Activated T-helper 17 cell treated with anti-CD3 and anti-CD28 coated beads, Interleukin-2, amount 50 U/mL, for 72 hours (primary cell): ENCODE data around the gene NPHP4. TPM values are rescaled to one million over a fixed set of nuclear protein-coding genes. Genes with fewer than 3 reads are reported as not detected.

Experiments used
- ATAC-seq: fragments of 150-1000 bp; cut with Tn5 transposase; replicated peaks from 2 replicates; pipeline ENCODE4 v1.10.0; 2021; ENCODE audit warnings: mild to moderate bottlenecking, moderate library complexity
- H3K27ac Mint-ChIP-seq: one replicate; pipeline ENCODE4 v1.8.0; 2022; ENCODE audit warnings: mixed read lengths
- H3K27me3 Mint-ChIP-seq: one replicate; pipeline ENCODE4 v1.8.0; 2022; ENCODE audit warnings: mixed read lengths
- H3K36me3 Mint-ChIP-seq: one replicate; pipeline ENCODE4 v1.8.0; 2022; ENCODE audit warnings: low read depth, mild to moderate bottlenecking, mixed read lengths
- H3K4me1 Mint-ChIP-seq: one replicate; pipeline ENCODE4 v1.8.0; 2022; ENCODE audit warnings: mixed read lengths
- H3K4me3 Mint-ChIP-seq: one replicate; pipeline ENCODE4 v1.8.0; 2022; ENCODE audit warnings: mild to moderate bottlenecking, mixed read lengths
- H3K9me3 Mint-ChIP-seq: one replicate; pipeline ENCODE4 v1.8.0; 2022; ENCODE audit warnings: mixed read lengths
- total RNA-seq, 2 donors: library from RNA; stranded (reverse); gene quantifications; one replicate each; pipeline ENCODE4 v1.2.3, GENCODE V29; 2022

NPHP4 gene
- total RNA-seq, 2 donors from 2014 or later, result 21.5 to 35.7 TPM

- Mint-ChIP-seq H3K27me3 (peaks cover 6% of the 10 kb centered on the region), H3K36me3 (no peaks in the 10 kb centered on the region), H3K27ac (no peak overlapping the region), H3K9me3 (peaks cover 6% of the 10 kb centered on the region), H3K4me1 (peaks cover 5% of the 10 kb centered on the region), H3K4me3 (no peak overlapping the region)
- ATAC-seq, result no peak
Observed at GRCh38 chr1:5827516-5827915, 164.7 kb downstream of the NPHP4 start.

- Mint-ChIP-seq H3K9me3 (peaks cover 6% of the 10 kb centered on the region), H3K36me3 (no peaks in the 10 kb centered on the region), H3K27me3 (peaks cover 6% of the 10 kb centered on the region), H3K27ac (no peak overlapping the region), H3K4me3 (no peak overlapping the region), H3K4me1 (peaks cover 5% of the 10 kb centered on the region)
- no peak for ATAC-seq
Observed at GRCh38 chr1:5826601-5827000, 165.6 kb downstream of the NPHP4 start.

- no peak for ATAC-seq
- Mint-ChIP-seq H3K9me3 (no peaks in the 10 kb centered on the region), H3K27me3 (peaks cover 7% of the 10 kb centered on the region), H3K4me1 (no peaks in the 10 kb centered on the region), H3K4me3 (no peak overlapping the region), H3K36me3 (no peaks in the 10 kb centered on the region), H3K27ac (no peak overlapping the region)
Observed at GRCh38 chr1:5822726-5823125, 169.5 kb downstream of the NPHP4 start.

GRCh38 chr1:5822266-5822665 lies 170.0 kb downstream of the NPHP4 start:
- no peaks in the 10 kb centered on the region for H3K36me3 Mint-ChIP-seq
- H3K4me3 Mint-ChIP-seq, result no peak overlapping the region
- H3K27ac Mint-ChIP-seq, result no peak overlapping the region
- no peaks in the 10 kb centered on the region for H3K9me3 Mint-ChIP-seq
- H3K27me3 Mint-ChIP-seq, result peaks cover 9% of the 10 kb centered on the region
- no peak for ATAC-seq
- no peaks in the 10 kb centered on the region for H3K4me1 Mint-ChIP-seq

GRCh38 chr1:5821540-5822176 lies 170.6 kb downstream of the NPHP4 start:
- Mint-ChIP-seq H3K27me3 (peaks cover 12% of the 10 kb centered on the region), H3K9me3 (no peaks in the 10 kb centered on the region), H3K4me1 (no peaks in the 10 kb centered on the region), H3K27ac (no peak overlapping the region), H3K4me3 (no peak overlapping the region), H3K36me3 (no peaks in the 10 kb centered on the region)
- ATAC-seq, result no peak

GRCh38 chr1:5820026-5820421 lies 172.2 kb downstream of the NPHP4 start:
- peaks cover 20% of the 10 kb centered on the region for H3K27me3 Mint-ChIP-seq
- H3K27ac Mint-ChIP-seq, result no peak overlapping the region
- no peak for ATAC-seq
- H3K4me3 Mint-ChIP-seq, result no peak overlapping the region
- peaks cover 5% of the 10 kb centered on the region for H3K4me1 Mint-ChIP-seq
- H3K36me3 Mint-ChIP-seq, result no peaks in the 10 kb centered on the region
- no peaks in the 10 kb centered on the region for H3K9me3 Mint-ChIP-seq

- H3K4me3 Mint-ChIP-seq, result no peak overlapping the region
- H3K36me3 Mint-ChIP-seq, result no peaks in the 10 kb centered on the region
- no peak overlapping the region for H3K27ac Mint-ChIP-seq
- H3K9me3 Mint-ChIP-seq, result no peaks in the 10 kb centered on the region
- peaks cover 21% of the 10 kb centered on the region for H3K27me3 Mint-ChIP-seq
- H3K4me1 Mint-ChIP-seq, result peaks cover 5% of the 10 kb centered on the region
- ATAC-seq, result no peak
Observed at GRCh38 chr1:5819391-5820025, 172.7 kb downstream of the NPHP4 start.

- no peaks in the 10 kb centered on the region for H3K9me3 Mint-ChIP-seq
- ATAC-seq, result no peak
- no peak overlapping the region for H3K4me3 Mint-ChIP-seq
- H3K27ac Mint-ChIP-seq, result no peak overlapping the region
- H3K4me1 Mint-ChIP-seq, result peaks cover 5% of the 10 kb centered on the region
- peaks cover 23% of the 10 kb centered on the region for H3K27me3 Mint-ChIP-seq
- no peaks in the 10 kb centered on the region for H3K36me3 Mint-ChIP-seq
Observed at GRCh38 chr1:5818755-5819154, 173.5 kb downstream of the NPHP4 start.

GRCh38 chr1:5815716-5816115 lies 176.5 kb downstream of the NPHP4 start:
- H3K36me3 Mint-ChIP-seq, result no peaks in the 10 kb centered on the region
- H3K4me1 Mint-ChIP-seq, result peaks cover 5% of the 10 kb centered on the region
- no peak overlapping the region for H3K27ac Mint-ChIP-seq
- no peak for ATAC-seq
- peaks cover 23% of the 10 kb centered on the region for H3K27me3 Mint-ChIP-seq
- no peak overlapping the region for H3K4me3 Mint-ChIP-seq
- no peaks in the 10 kb centered on the region for H3K9me3 Mint-ChIP-seq

- no peaks in the 10 kb centered on the region for H3K9me3 Mint-ChIP-seq
- ATAC-seq, result no peak
- no peak overlapping the region for H3K4me3 Mint-ChIP-seq
- no peaks in the 10 kb centered on the region for H3K36me3 Mint-ChIP-seq
- H3K4me1 Mint-ChIP-seq, result peaks cover 5% of the 10 kb centered on the region
- no peak overlapping the region for H3K27ac Mint-ChIP-seq
- peaks cover 23% of the 10 kb centered on the region for H3K27me3 Mint-ChIP-seq
Observed at GRCh38 chr1:5815211-5815610, 177.0 kb downstream of the NPHP4 start.

GRCh38 chr1:5814046-5814619 lies 178.1 kb downstream of the NPHP4 start:
- Mint-ChIP-seq H3K4me1 (peaks cover 5% of the 10 kb centered on the region), H3K4me3 (no peak overlapping the region), H3K9me3 (no peaks in the 10 kb centered on the region), H3K27me3 (peaks cover 23% of the 10 kb centered on the region), H3K36me3 (no peaks in the 10 kb centered on the region), H3K27ac (no peak overlapping the region)
- ATAC-seq, result no peak

- no peak overlapping the region for H3K27ac Mint-ChIP-seq
- no peaks in the 10 kb centered on the region for H3K36me3 Mint-ChIP-seq
- no peak overlapping the region for H3K4me3 Mint-ChIP-seq
- peaks cover 20% of the 10 kb centered on the region for H3K27me3 Mint-ChIP-seq
- no peaks in the 10 kb centered on the region for H3K9me3 Mint-ChIP-seq
- ATAC-seq, result no peak
- peaks cover 5% of the 10 kb centered on the region for H3K4me1 Mint-ChIP-seq
Observed at GRCh38 chr1:5813480-5813879, 178.7 kb downstream of the NPHP4 start.

Other genes starting within 250 kb of the NPHP4 start
- 100 to 1,000 TPM; 407 to 432 TPM for gene KCNAB2, start 53.5 kb upstream of the NPHP4 start, total RNA-seq
- gene CHD5, start 187.9 kb upstream of the NPHP4 start, total RNA-seq, result 1 to 10 TPM in 1 of 2 donors, under 1 TPM in 1; 0.43 to 1.2 TPM
- gene RPL22, start 207.2 kb upstream of the NPHP4 start, total RNA-seq, result 100 to 1,000 TPM; 437 to 506 TPM
- gene RNF207, start 213.7 kb upstream of the NPHP4 start, total RNA-seq, result 10 to 100 TPM; 20.1 to 21.9 TPM
- 10 to 100 TPM; 26.7 to 62.4 TPM for gene ICMT, start 243.5 kb upstream of the NPHP4 start, total RNA-seq